B cell (primary cell): ENCODE measurements around the gene SLF2. TPM values are rescaled to one million over a fixed set of nuclear protein-coding genes. Genes with fewer than 3 reads are reported as not detected.

Experiments
- ATAC-seq: fragments of 200-7000 bp; cut with Tn5 transposase; one replicate; pipeline ENCODE4 v1.10.0; 2021; ENCODE audit warnings: low read depth, mild to moderate bottlenecking, moderate number of reproducible peaks, moderate library complexity
- CTCF ChIA-PET: fragments of 350-600 bp; sonication (Branson Sonifier 250); formaldehyde crosslinking; loops from one replicate; lab custom pipeline; 2021; ENCODE audit warnings: antibody characterized with exemption, inconsistent platforms; lab: Charles Lee
- POLR2A ChIA-PET: fragments of 350-600 bp; sonication (Branson Sonifier 250); formaldehyde crosslinking; loops from one replicate; lab custom pipeline; 2021; ENCODE audit warnings: antibody characterized with exemption; lab: Charles Lee
- DNase-seq: peaks from one replicate; pipeline ENCODE4 v3.0.0; 2013
- H2AFZ ChIP-seq: 2 replicates; pipeline ENCODE4 v1.6.1; 2012; ENCODE audit warnings: mild to moderate bottlenecking, low read depth, low read length; ENCODE audit not compliant: insufficient read depth, poor library complexity, severe bottlenecking
- H3K27ac ChIP-seq, 2 donors: 1 replicate in 1 of 2; 2 replicates in 1 of 2; pipeline ENCODE4 v1.5.1; 2012 to 2013; ENCODE audit warnings: low read length in 2 of 2, mild to moderate bottlenecking in 2 of 2, moderate library complexity in 1 of 2
- H3K27me3 ChIP-seq, 4 experiments: fragments of 200-600 bp in 1 of 4; sonication (generic) in 1 of 4; replicated peaks in 1 of 4; 1 replicate in 2 of 4; 2 replicates in 2 of 4; pipeline versions ENCODE4 v1.6.1 to v1.7.0; 2013 to 2016; ENCODE audit warnings: low read length in 3 of 4, mild to moderate bottlenecking in 2 of 4, mixed read lengths in 1 of 4, moderate library complexity in 1 of 4; ENCODE audit not compliant: insufficient read depth in 4 of 4, control insufficient read depth in 3 of 4; ENCODE audit errors: control extremely low read depth in 1 of 4
- H3K36me3 ChIP-seq, 2 experiments: replicated peaks in 1 of 2; 1 replicate in 1 of 2; 2 replicates in 1 of 2; pipeline versions ENCODE4 v1.6.1 to v1.7.1; 2013; ENCODE audit warnings: low read length in 1 of 2; ENCODE audit not compliant: insufficient read depth in 2 of 2, control insufficient read depth in 1 of 2; ENCODE audit errors: control extremely low read depth in 1 of 2, extremely low read depth in 1 of 2
- H3K4me1 ChIP-seq, 2 donors: fragments of 200-600 bp in 1 of 2; sonication (generic) in 1 of 2; 1 replicate in 1 of 2; 2 replicates in 1 of 2; pipeline versions ENCODE4 v1.5.1 to v1.6.1; 2013 to 2017; ENCODE audit warnings: low read length in 2 of 2; ENCODE audit not compliant: control insufficient read depth in 2 of 2, insufficient read depth in 2 of 2
- H3K4me2 ChIP-seq: replicated peaks from 2 replicates; pipeline ENCODE3; 2012; ENCODE audit warnings: mild to moderate bottlenecking, low read depth, low read length; ENCODE audit not compliant: poor library complexity, severe bottlenecking
- H3K4me3 ChIP-seq, 5 experiments: fragments of 200-600 bp in 1 of 5; sonication (generic) in 1 of 5; 1 replicate in 3 of 5; 2 replicates in 2 of 5; pipeline versions ENCODE4 v1.5.1 to v1.7.0; 2011 to 2016; ENCODE audit warnings: low read length in 4 of 5, mild to moderate bottlenecking in 4 of 5, low read depth in 2 of 5, control low read depth in 1 of 5, moderate library complexity in 1 of 5; ENCODE audit not compliant: insufficient read depth in 1 of 5; ENCODE audit errors: control extremely low read depth in 1 of 5, extremely low read depth in 1 of 5
- H3K79me2 ChIP-seq: fragments of 200-600 bp; sonication (generic); one replicate; pipeline ENCODE4 v1.6.0; 2016; ENCODE audit warnings: low read length; ENCODE audit not compliant: control insufficient read depth, insufficient read depth
- H3K9ac ChIP-seq: fragments of 200-600 bp; sonication (generic); 2 replicates; pipeline ENCODE4 v1.6.1; 2017; ENCODE audit warnings: mild to moderate bottlenecking, low read length, moderate library complexity
- H3K9me3 ChIP-seq, 3 donors: one replicate each; pipeline versions ENCODE4 v1.6.1 to v1.7.1; 2013; ENCODE audit warnings: low read length in 2 of 3; ENCODE audit not compliant: control insufficient read depth in 2 of 3, insufficient read depth in 1 of 3; ENCODE audit errors: control extremely low read depth in 1 of 3
- H4K20me1 ChIP-seq: 2 replicates; pipeline ENCODE4 v1.6.0; 2012; ENCODE audit warnings: mild to moderate bottlenecking, low read length; ENCODE audit not compliant: insufficient read depth, control insufficient read depth, poor library complexity, severe bottlenecking
- H3K27ac Mint-ChIP-seq: one replicate; pipeline ENCODE4 v1.8.0; 2021; ENCODE audit warnings: mixed read lengths
- H3K27me3 Mint-ChIP-seq: one replicate; pipeline ENCODE4 v1.8.0; 2021; ENCODE audit warnings: mixed read lengths
- H3K4me1 Mint-ChIP-seq: one replicate; pipeline ENCODE4 v1.8.0; 2021; ENCODE audit warnings: mixed read lengths
- H3K4me3 Mint-ChIP-seq: one replicate; pipeline ENCODE4 v1.8.0; 2021; ENCODE audit warnings: mixed read lengths
- H3K9me3 Mint-ChIP-seq: one replicate; pipeline ENCODE4 v1.8.0; 2022; ENCODE audit warnings: mixed read lengths; ENCODE audit not compliant: insufficient read depth
- EZH2 ChIP-seq: IDR thresholded peaks from 2 replicates; pipeline ENCODE4 v1.6.1; 2012; ENCODE audit warnings: borderline replicate concordance, low read depth, mild to moderate bottlenecking, moderate library complexity, low read length; ENCODE audit not compliant: insufficient read depth, poor library complexity, severe bottlenecking
- WGBS: methylation state at CpG from one replicate; pipeline ENCODE4 v1.1.5; 2013; ENCODE audit warnings: missing lambda C conversion rate; ENCODE audit not compliant: insufficient coverage; 5-methylcytosine and 5-hydroxymethylcytosine counted together
- intact Hi-C: fragments of 100-400 bp; cut with micrococcal nuclease; formaldehyde crosslinking; loops from one replicate; pipeline ENCODE4 v1.10.0; 2022
- polyA plus RNA-seq: library from polyadenylated mRNA; depleted of rRNA; stranded (reverse); fragments of >200 nt; gene quantifications from 2 replicates; pipeline ENCODE4 v1.2.3, GENCODE V29; 2012
- total RNA-seq, 2 donors: library from RNA; stranded (reverse); fragments of 120-200 nt in 1 of 2; gene quantifications; 1 replicate in 1 of 2; 2 replicates in 1 of 2; pipeline versions ENCODE4 v1.2.3 to v1.2.4, GENCODE V29; 2013 to 2022
- TF ChIP-seq, protein P1 (sequence below): fragments of 200-600 bp; IDR thresholded peaks from one replicate; pipeline ENCODE4 v1.8.0; 2022; ENCODE audit warnings: antibody characterized with exemption, mild to moderate bottlenecking

Gene SLF2
- total and polyA plus RNA-seq, 2 donors (not counting 1 experiment from before 2014, with no cell fraction given) = 11.8 to 65.6 TPM

DNA sequence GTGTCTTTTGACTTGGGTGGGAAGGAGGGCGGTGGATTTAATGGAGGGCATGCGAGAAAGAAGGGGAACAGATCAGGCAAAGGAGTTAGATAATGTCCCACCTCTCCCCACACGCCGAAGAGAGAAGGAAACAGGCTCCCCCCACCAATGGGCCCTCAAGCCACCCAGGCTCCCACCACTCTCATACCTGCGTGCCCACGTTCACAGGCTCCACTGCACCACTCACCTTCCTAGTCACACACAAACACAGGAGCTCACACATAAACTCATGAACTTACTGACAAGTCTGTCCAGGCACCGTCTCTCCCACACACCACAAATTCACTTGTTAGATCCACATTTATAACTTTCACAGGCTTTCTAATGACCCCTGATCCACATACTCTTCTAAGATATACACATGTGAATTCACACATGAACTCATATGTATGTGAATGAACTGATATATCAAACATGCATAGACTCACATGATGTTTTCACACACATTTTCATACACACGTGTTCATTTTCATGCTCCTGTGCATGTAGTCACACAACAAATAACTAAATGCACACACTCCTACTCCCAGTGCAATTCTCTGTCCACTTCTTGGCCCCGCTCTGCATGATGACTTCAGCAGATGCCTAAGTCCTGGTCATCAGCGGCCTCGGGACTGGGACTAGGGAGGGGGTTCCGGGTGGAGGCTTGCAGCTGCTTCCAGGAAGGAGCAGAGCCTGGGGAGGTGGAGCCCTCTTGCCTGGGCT lies 88.3 kb downstream of the SLF2 start:
- Histone ChIP-seq H3K4me3 (no peak overlapping the region), H3K4me2 (peak overlapping the region; percentile 95), H3K27ac (no peak overlapping the region), H3K9me3 (no peaks in the 10 kb centered on the region), H3K4me1 (peaks cover 22 to 34% of the 10 kb centered on the region in 2 donors), H3K79me2 (no peaks in the 10 kb centered on the region), H3K9ac (no peak overlapping the region), H4K20me1 (peaks cover 25% of the 10 kb centered on the region), H3K27me3 (peaks cover 0 to 2% (median 0%) of the 10 kb centered on the region in 4 experiments), H2AFZ (no peak overlapping the region), H3K36me3 (peaks cover 0 to 12% of the 10 kb centered on the region in 2 experiments)
- ChIA-PET CTCF (interaction anchor here (0.6 to 8.4 kb wide), 3 partner anchors 11 to 70 kb away, joined by 4 to 70 read pairs (median 7); no protein-coding TSS in a partner anchor), POLR2A (no interaction called here)
- TF ChIP-seq, protein P1, sequence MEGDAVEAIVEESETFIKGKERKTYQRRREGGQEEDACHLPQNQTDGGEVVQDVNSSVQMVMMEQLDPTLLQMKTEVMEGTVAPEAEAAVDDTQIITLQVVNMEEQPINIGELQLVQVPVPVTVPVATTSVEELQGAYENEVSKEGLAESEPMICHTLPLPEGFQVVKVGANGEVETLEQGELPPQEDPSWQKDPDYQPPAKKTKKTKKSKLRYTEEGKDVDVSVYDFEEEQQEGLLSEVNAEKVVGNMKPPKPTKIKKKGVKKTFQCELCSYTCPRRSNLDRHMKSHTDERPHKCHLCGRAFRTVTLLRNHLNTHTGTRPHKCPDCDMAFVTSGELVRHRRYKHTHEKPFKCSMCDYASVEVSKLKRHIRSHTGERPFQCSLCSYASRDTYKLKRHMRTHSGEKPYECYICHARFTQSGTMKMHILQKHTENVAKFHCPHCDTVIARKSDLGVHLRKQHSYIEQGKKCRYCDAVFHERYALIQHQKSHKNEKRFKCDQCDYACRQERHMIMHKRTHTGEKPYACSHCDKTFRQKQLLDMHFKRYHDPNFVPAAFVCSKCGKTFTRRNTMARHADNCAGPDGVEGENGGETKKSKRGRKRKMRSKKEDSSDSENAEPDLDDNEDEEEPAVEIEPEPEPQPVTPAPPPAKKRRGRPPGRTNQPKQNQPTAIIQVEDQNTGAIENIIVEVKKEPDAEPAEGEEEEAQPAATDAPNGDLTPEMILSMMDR = no peak
- no peak for TF ChIP-seq EZH2
- WGBS = 30% methylated on average over 8 of the region's 12 CpGs
- Mint-ChIP-seq H3K27me3 (no peaks in the 10 kb centered on the region), H3K4me1 (peaks cover 28% of the 10 kb centered on the region), H3K9me3 (no peaks in the 10 kb centered on the region), H3K4me3 (peak overlapping the region; percentile 79), H3K27ac (peak overlapping the region; percentile 64)
- intact Hi-C loops = no loop called here
- ATAC-seq (no peak), DNase-seq (no peak)

DNA sequence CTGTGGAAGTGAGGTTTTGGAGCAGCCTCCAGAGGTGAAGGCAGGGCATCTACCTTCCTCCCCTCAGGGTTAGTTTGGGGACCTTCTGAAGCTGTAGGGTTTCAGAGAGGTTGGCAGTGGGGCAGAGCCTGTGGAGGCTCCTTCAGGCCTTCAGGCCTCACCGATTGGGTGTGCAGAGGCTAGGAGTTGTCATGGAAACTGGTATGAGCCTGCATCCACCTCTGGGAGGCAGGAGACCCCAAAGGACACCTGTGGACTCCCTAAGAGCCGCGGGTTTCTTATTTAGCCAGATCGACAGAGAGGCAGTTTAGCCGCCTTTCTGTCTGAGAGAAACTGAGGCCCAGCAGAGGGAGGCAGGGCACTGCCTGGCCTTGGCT lies 88.9 kb downstream of the SLF2 start:
- no peak overlapping the region for H3K9ac ChIP-seq
- ChIA-PET CTCF (interaction anchor here (2.0 to 8.4 kb wide), 2 partner anchors 11 to 13 kb away, joined by 7 to 70 read pairs; no protein-coding TSS in a partner anchor), POLR2A (no interaction called here)
- peaks cover 0 to 2% (median 0%) of the 10 kb centered on the region in 4 experiments for H3K27me3 ChIP-seq
- Mint-ChIP-seq H3K9me3 (no peaks in the 10 kb centered on the region), H3K4me3 (no peak overlapping the region), H3K27ac (no peak overlapping the region), H3K4me1 (peaks cover 23% of the 10 kb centered on the region), H3K27me3 (no peaks in the 10 kb centered on the region)
- 80% methylated on average over 5 of the region's 5 CpGs for WGBS
- H3K4me3 ChIP-seq = no peak overlapping the region
- peaks cover 25% of the 10 kb centered on the region for H4K20me1 ChIP-seq
- DNase-seq = no peak
- no peak overlapping the region for H2AFZ ChIP-seq
- peaks cover 0 to 12% of the 10 kb centered on the region in 2 experiments for H3K36me3 ChIP-seq
- TF ChIP-seq, protein P1 = no peak
- no peak for TF ChIP-seq EZH2
- H3K4me1 ChIP-seq = peaks cover 17 to 28% of the 10 kb centered on the region in 2 donors
- no peak for ATAC-seq
- intact Hi-C loops = no loop called here
- no peak overlapping the region for H3K27ac ChIP-seq
- no peaks in the 10 kb centered on the region for H3K9me3 ChIP-seq
- no peaks in the 10 kb centered on the region for H3K79me2 ChIP-seq
- no peak overlapping the region for H3K4me2 ChIP-seq
